Measurements from ENCODE around the gene TRDMT1. TPM values are rescaled to one million over a fixed set of nuclear protein-coding genes. Genes with fewer than 3 reads are reported as not detected.

The TRDMT1 gene
- total RNA-seq, 1 donor from 2014 or later: 5.7 TPM

GRCh38 chr10:17151716-17152115 is 49.8 kb downstream of the TRDMT1 start:
- no peaks in the 10 kb centered on the region for H3K9me3 ChIP-seq
- peaks cover 0 to 32% of the 10 kb centered on the region in 2 donors for H3K4me1 ChIP-seq
- no peaks in the 10 kb centered on the region for H3K36me3 ChIP-seq
- no peak for DNase-seq (ENCODE audit: low spot score in 2 of 2)
- intact Hi-C loops (cut with DNase I): loop anchor here (5.0 kb wide), 1 partner anchor 66 kb away; no protein-coding TSS in a partner anchor
- peak overlapping the region; percentile 71 to 89 for H3K27ac ChIP-seq
- no peaks in the 10 kb centered on the region for H3K27me3 ChIP-seq
- peak overlapping the region in 1 of 2 donors; percentile 14 for H3K4me3 ChIP-seq
- TF ChIP-seq CTCF (IDR thresholded peaks at IDR 0.05): no peak

- no peak overlapping the region for H3K4me3 ChIP-seq
- H3K36me3 ChIP-seq: no peaks in the 10 kb centered on the region
- no peaks in the 10 kb centered on the region for H3K9me3 ChIP-seq
- intact Hi-C loops (cut with DNase I): no loop called here
- no peak for TF ChIP-seq CTCF (IDR thresholded peaks at IDR 0.05)
- no peak overlapping the region for H3K27ac ChIP-seq
- DNase-seq (ENCODE audit: low spot score in 2 of 2): no peak
- peaks cover 0 to 23% of the 10 kb centered on the region in 2 donors for H3K4me1 ChIP-seq
- H3K27me3 ChIP-seq: no peaks in the 10 kb centered on the region
Measured at GRCh38 chr10:17147884-17148489, 53.5 kb downstream of the TRDMT1 start.

GRCh38 chr10:17146892-17147291 is 54.6 kb downstream of the TRDMT1 start:
- Histone ChIP-seq H3K4me3 (no peak overlapping the region), H3K9me3 (no peaks in the 10 kb centered on the region), H3K36me3 (no peaks in the 10 kb centered on the region), H3K27me3 (no peaks in the 10 kb centered on the region), H3K4me1 (peaks cover 3 to 23% of the 10 kb centered on the region in 2 donors), H3K27ac (no peak overlapping the region)
- TF ChIP-seq CTCF (IDR thresholded peaks at IDR 0.05): no peak
- intact Hi-C loops (cut with DNase I): no loop called here
- no peak for DNase-seq (ENCODE audit: low spot score in 2 of 2)

- no peaks in the 10 kb centered on the region for H3K9me3 ChIP-seq
- no peak overlapping the region for H3K27ac ChIP-seq
- H3K4me1 ChIP-seq: peaks cover 3 to 25% of the 10 kb centered on the region in 2 donors
- H3K27me3 ChIP-seq: no peaks in the 10 kb centered on the region
- TF ChIP-seq CTCF (IDR thresholded peaks at IDR 0.05): no peak
- no peak overlapping the region for H3K4me3 ChIP-seq
- no peak for DNase-seq (ENCODE audit: low spot score in 2 of 2)
- intact Hi-C loops (cut with DNase I): no loop called here
- no peaks in the 10 kb centered on the region for H3K36me3 ChIP-seq
Measured at GRCh38 chr10:17145239-17145638, 56.2 kb downstream of the TRDMT1 start.

GRCh38 chr10:17144757-17145156 is 56.7 kb downstream of the TRDMT1 start:
- intact Hi-C loops (cut with DNase I): loop anchor here (5.0 kb wide), 2 partner anchors 37 to 67 kb away; no protein-coding TSS in a partner anchor
- Histone ChIP-seq H3K9me3 (no peaks in the 10 kb centered on the region), H3K27me3 (no peaks in the 10 kb centered on the region), H3K27ac (no peak overlapping the region), H3K4me1 (peaks cover 3 to 25% of the 10 kb centered on the region in 2 donors), H3K36me3 (no peaks in the 10 kb centered on the region), H3K4me3 (no peak overlapping the region)
- no peak for TF ChIP-seq CTCF (IDR thresholded peaks at IDR 0.05)
- no peak for DNase-seq (ENCODE audit: low spot score in 2 of 2)

Data from ascending aorta (tissue), 2 donors.